HG03064 (cell line): ENCODE data around the gene FRMD3.
A peak's percentile ranks its signal among the peaks of the same experiment; 100 is the strongest.
"Not testable (repeated sequence)": the region's sequence is repeated elsewhere in the genome, so short reads cannot be mapped to it uniquely, and the experiment has no call there.

ENCODE experiments used
- ATAC-seq: cut with Tn5 transposase; IDR thresholded peaks from one replicate; pipeline ENCODE4 v1.9.1; 2021; ENCODE audit warnings: low read depth; ENCODE audit not compliant: unreplicated experiment

The FRMD3 gene

GRCh38 chr9:83526211-83526610, 12.0 kb downstream of the FRMD3 start:
- no peak for ATAC-seq

- no peak for ATAC-seq
Observed at GRCh38 chr9:83523684-83524083, 14.5 kb downstream of the FRMD3 start.

- ATAC-seq: no peak
Observed at GRCh38 chr9:83521411-83521810, 16.8 kb downstream of the FRMD3 start.

GRCh38 chr9:83521011-83521410, 17.2 kb downstream of the FRMD3 start:
- no peak for ATAC-seq

GRCh38 chr9:83520292-83520691, 17.9 kb downstream of the FRMD3 start:
- no peak for ATAC-seq

- not testable (repeated sequence) for ATAC-seq
Observed at GRCh38 chr9:83517980-83518379, 20.2 kb downstream of the FRMD3 start.

- ATAC-seq: no peak
Observed at GRCh38 chr9:83514767-83515166, 23.4 kb downstream of the FRMD3 start.

GRCh38 chr9:83512621-83513020, 25.6 kb downstream of the FRMD3 start:
- ATAC-seq: no peak

GRCh38 chr9:83511051-83511450, 27.1 kb downstream of the FRMD3 start:
- peak; percentile 93 for ATAC-seq

GRCh38 chr9:83509402-83509801, 28.8 kb downstream of the FRMD3 start:
- no peak for ATAC-seq

- ATAC-seq: no peak
Observed at GRCh38 chr9:83508067-83508466, 30.1 kb downstream of the FRMD3 start.

- no peak for ATAC-seq
Observed at GRCh38 chr9:83505282-83505681, 32.9 kb downstream of the FRMD3 start.

- ATAC-seq: no peak
Observed at GRCh38 chr9:83503866-83504265, 34.3 kb downstream of the FRMD3 start.

- ATAC-seq: no peak
Observed at GRCh38 chr9:83501565-83501964, 36.6 kb downstream of the FRMD3 start.

GRCh38 chr9:83497441-83497840, 40.8 kb downstream of the FRMD3 start:
- ATAC-seq: no peak

- ATAC-seq: no peak
Observed at GRCh38 chr9:83491995-83492394, 46.2 kb downstream of the FRMD3 start.

- ATAC-seq: no peak
Observed at GRCh38 chr9:83491413-83491812, 46.8 kb downstream of the FRMD3 start.

- ATAC-seq: no peak
Observed at GRCh38 chr9:83489961-83490360, 48.2 kb downstream of the FRMD3 start.

GRCh38 chr9:83484990-83485389, 53.2 kb downstream of the FRMD3 start:
- ATAC-seq: no peak

- no peak for ATAC-seq
Observed at GRCh38 chr9:83483223-83483622, 55.0 kb downstream of the FRMD3 start.

GRCh38 chr9:83479765-83480164, 58.4 kb downstream of the FRMD3 start:
- no peak for ATAC-seq

- no peak for ATAC-seq
Observed at GRCh38 chr9:83477571-83477970, 60.6 kb downstream of the FRMD3 start.

GRCh38 chr9:83477120-83477519, 61.1 kb downstream of the FRMD3 start:
- no peak for ATAC-seq
